H1 (cell line): ENCODE measurements around the gene LAMB1. TPM values are rescaled to one million over a fixed set of nuclear protein-coding genes. Genes with fewer than 3 reads are reported as not detected.

Experiments
- CTCF ChIA-PET: fragments of 300-600 bp; sonication (Branson Sonifier 250); formaldehyde crosslinking; loops from one replicate; lab custom pipeline; 2021; ENCODE audit not compliant: partially characterized antibody; lab: Charles Lee
- POLR2A ChIA-PET: fragments of 300-600 bp; sonication (Branson Sonifier 250); formaldehyde crosslinking; loops from one replicate; lab custom pipeline; 2021; ENCODE audit warnings: inconsistent platforms; ENCODE audit not compliant: partially characterized antibody; lab: Charles Lee
- DNase-seq, 2 experiments: peaks; one replicate each; pipeline versions ENCODE4 v3.0.0 to v3.0.0-alpha.2; 2010 to 2022; ENCODE audit warnings: low spot score in 2 of 2, low read depth in 1 of 2, mixed read lengths in 1 of 2
- FAIRE-seq: peaks from 2 replicates; lab custom pipeline; 2011; peaks lifted over from hg19 to GRCh38; lab: Jason Lieb, UNC
- H2AFZ ChIP-seq: 2 replicates; pipeline ENCODE4 v1.8.1; 2012; ENCODE audit warnings: low read length, inconsistent platforms
- H2AK5ac ChIP-seq: 2 replicates; pipeline ENCODE4 v1.6.1; 2013; ENCODE audit warnings: low read depth, low read length
- H2BK120ac ChIP-seq: replicated peaks from 2 replicates; pipeline ENCODE3; 2013; ENCODE audit warnings: low read depth, low read length, inconsistent platforms
- H2BK12ac ChIP-seq: 2 replicates; pipeline ENCODE4 v1.6.1; 2013; ENCODE audit warnings: low read depth, low read length
- H2BK15ac ChIP-seq: 2 replicates; pipeline ENCODE4 v1.6.1; 2013; ENCODE audit warnings: low read length
- H2BK20ac ChIP-seq: 2 replicates; pipeline ENCODE4 v1.6.1; 2013; ENCODE audit warnings: low read length
- H2BK5ac ChIP-seq: 2 replicates; pipeline ENCODE4 v1.6.1; 2013; ENCODE audit warnings: low read depth, low read length
- H3K14ac ChIP-seq: 2 replicates; pipeline ENCODE4 v1.6.1; 2013; ENCODE audit warnings: inconsistent platforms; ENCODE audit not compliant: insufficient read length
- H3K18ac ChIP-seq: 2 replicates; pipeline ENCODE4 v1.6.1; 2013; ENCODE audit warnings: low read length; ENCODE audit errors: extremely low read depth
- H3K23ac ChIP-seq: 2 replicates; pipeline ENCODE4 v1.6.1; 2013; ENCODE audit warnings: inconsistent platforms; ENCODE audit not compliant: insufficient read length
- H3K23me2 ChIP-seq: 2 replicates; pipeline ENCODE4 v1.6.1; 2013; ENCODE audit warnings: low read depth, low read length
- H3K27ac ChIP-seq: 2 replicates; pipeline ENCODE4 v1.6.1; 2011; ENCODE audit warnings: low read depth, low read length, inconsistent platforms
- H3K27me3 ChIP-seq, 4 experiments: replicated peaks in 1 of 4; 1 replicate in 1 of 4; 2 replicates in 3 of 4; pipeline versions ENCODE4 v1.6.1 to v1.8.1; 2011 to 2013; ENCODE audit warnings: low read length in 3 of 4, mild to moderate bottlenecking in 3 of 4, inconsistent platforms in 2 of 4, mixed read lengths in 2 of 4, moderate library complexity in 1 of 4; ENCODE audit not compliant: control insufficient read depth in 3 of 4, insufficient read depth in 3 of 4; ENCODE audit errors: extremely low read depth in 1 of 4
- H3K36me3 ChIP-seq, 4 experiments: 2 replicates each; pipeline versions ENCODE4 v1.6.1 to v1.8.1; 2011 to 2013; ENCODE audit warnings: mild to moderate bottlenecking in 4 of 4, low read length in 3 of 4, moderate library complexity in 2 of 4, control low read depth in 1 of 4, inconsistent platforms in 1 of 4; ENCODE audit not compliant: insufficient read depth in 4 of 4, control insufficient read depth in 2 of 4
- H3K4ac ChIP-seq: replicated peaks from 2 replicates; pipeline ENCODE3; 2013; ENCODE audit warnings: low read length, low read depth, mixed read lengths, inconsistent platforms; ENCODE audit not compliant: insufficient read length
- H3K4me1 ChIP-seq, 4 experiments: replicated peaks in 1 of 4; 1 replicate in 1 of 4; 2 replicates in 3 of 4; pipeline versions ENCODE4 v1.6.1 to v1.8.1; 2011 to 2013; ENCODE audit warnings: low read length in 3 of 4, inconsistent platforms in 2 of 4, mixed read lengths in 1 of 4; ENCODE audit not compliant: insufficient read depth in 4 of 4, control insufficient read depth in 3 of 4
- H3K4me2 ChIP-seq, 2 experiments: 2 replicates each; pipeline versions ENCODE4 v1.6.1 to v1.8.1; 2011 to 2013; ENCODE audit warnings: low read depth in 2 of 2, low read length in 2 of 2, control low read depth in 1 of 2, inconsistent platforms in 1 of 2, mild to moderate bottlenecking in 1 of 2; ENCODE audit not compliant: insufficient read depth in 1 of 2
- H3K4me3 ChIP-seq, 4 experiments: fragments of 200-600, 300-600 bp in 1 of 4; sonication (generic), shearing (Covaris generic), sonication (Bioruptor Twin) in 1 of 4; 2 replicates each; pipeline versions ENCODE4 v1.5.1 to v1.8.1; 2011 to 2016; ENCODE audit warnings: low read length in 4 of 4, low read depth in 3 of 4, control low read depth in 2 of 4, inconsistent platforms in 2 of 4, mild to moderate bottlenecking in 2 of 4, mixed read lengths in 1 of 4, moderate library complexity in 1 of 4; ENCODE audit not compliant: insufficient read depth in 2 of 4; ENCODE audit errors: extremely low read depth in 1 of 4
- H3K56ac ChIP-seq: replicated peaks from 2 replicates; pipeline ENCODE3; 2013; ENCODE audit warnings: low read depth, mild to moderate bottlenecking, mixed read lengths, low read length, inconsistent platforms; ENCODE audit not compliant: insufficient read length
- H3K79me1 ChIP-seq: 2 replicates; pipeline ENCODE4 v1.6.1; 2013; ENCODE audit warnings: low read depth, low read length, control low read depth
- H3K79me2 ChIP-seq, 2 experiments: 2 replicates each; pipeline versions ENCODE4 v1.6.1 to v1.8.1; 2012 to 2013; ENCODE audit warnings: low read length in 2 of 2, mild to moderate bottlenecking in 2 of 2, inconsistent platforms in 1 of 2; ENCODE audit not compliant: insufficient read depth in 2 of 2, control insufficient read depth in 1 of 2
- H3K9ac ChIP-seq, 4 experiments: replicated peaks in 1 of 4; 1 replicate in 1 of 4; 2 replicates in 3 of 4; pipeline versions ENCODE4 v1.6.1 to v1.8.1; 2011 to 2013; ENCODE audit warnings: low read depth in 3 of 4, low read length in 3 of 4, control low read depth in 2 of 4, mild to moderate bottlenecking in 2 of 4, moderate library complexity in 2 of 4, inconsistent platforms in 1 of 4; ENCODE audit errors: extremely low read depth in 1 of 4
- H3K9me3 ChIP-seq, 2 experiments: 2 replicates each; pipeline versions ENCODE4 v1.6.1 to v1.8.1; 2012 to 2013; ENCODE audit warnings: mild to moderate bottlenecking in 2 of 2, moderate library complexity in 2 of 2, control low read depth in 1 of 2, inconsistent platforms in 1 of 2, low read depth in 1 of 2, low read length in 1 of 2, mixed read lengths in 1 of 2; ENCODE audit not compliant: insufficient read depth in 2 of 2
- H4K20me1 ChIP-seq, 2 experiments: replicated peaks in 1 of 2; 2 replicates each; pipeline versions ENCODE3 to v1.8.1; 2011 to 2013; ENCODE audit warnings: inconsistent platforms in 2 of 2, low read length in 2 of 2, mild to moderate bottlenecking in 1 of 2; ENCODE audit not compliant: insufficient read depth in 2 of 2, control insufficient read depth in 1 of 2
- H4K5ac ChIP-seq: 2 replicates; pipeline ENCODE4 v1.6.1; 2013; ENCODE audit warnings: low read length, low read depth, mixed read lengths, inconsistent platforms; ENCODE audit not compliant: insufficient read length
- H4K8ac ChIP-seq: 2 replicates; pipeline ENCODE4 v1.8.0; 2013; ENCODE audit warnings: mild to moderate bottlenecking, moderate library complexity, low read length, inconsistent platforms; ENCODE audit not compliant: insufficient read depth; ENCODE audit errors: extremely low read depth
- H4K91ac ChIP-seq: replicated peaks from 2 replicates; pipeline ENCODE3; 2013; ENCODE audit warnings: low read length, mixed read lengths, inconsistent platforms; ENCODE audit not compliant: insufficient read length
- ASH2L ChIP-seq: fragments of 200-600, 300-600 bp; sonication (generic); IDR thresholded peaks from one replicate; pipeline ENCODE4 v1.7.1; 2017; ENCODE audit warnings: low read length
- BACH1 ChIP-seq: IDR thresholded peaks from 2 replicates; pipeline ENCODE4 v1.6.1; 2012; ENCODE audit warnings: low read length, improper control_type of control experiment
- BRCA1 ChIP-seq: IDR thresholded peaks from 2 replicates; pipeline ENCODE4 v1.6.1; 2012; ENCODE audit warnings: low read depth, low read length, improper control_type of control experiment
- CHD1 ChIP-seq: IDR thresholded peaks from 2 replicates; pipeline ENCODE4 v1.6.1; 2012; ENCODE audit warnings: low read depth, low read length, improper control_type of control experiment
- HDAC6 ChIP-seq: IDR thresholded peaks from one replicate; pipeline ENCODE4 v1.7.1; 2012; ENCODE audit warnings: low read depth, mild to moderate bottlenecking, inconsistent platforms, low read length, moderate library complexity
- RAD21 ChIP-seq, 2 experiments: IDR thresholded peaks in 1 of 2; conservative IDR thresholded peaks in 1 of 2; 2 replicates each; pipeline ENCODE4 v1.6.1; 2011; ENCODE audit warnings: low read depth in 2 of 2, low read length in 2 of 2, improper control_type of control experiment in 1 of 2, inconsistent platforms in 1 of 2, mild to moderate bottlenecking in 1 of 2, moderate library complexity in 1 of 2
- RBBP5 ChIP-seq: IDR thresholded peaks from 2 replicates; pipeline ENCODE4 v1.7.1; 2012; ENCODE audit warnings: low read depth, mild to moderate bottlenecking, inconsistent platforms, low read length, moderate library complexity, borderline replicate concordance
- SIN3A ChIP-seq, 2 experiments: IDR thresholded peaks in 1 of 2; conservative IDR thresholded peaks in 1 of 2; 2 replicates each; pipeline ENCODE4 v1.6.1; 2011 to 2012; ENCODE audit warnings: low read length in 2 of 2, improper control_type of control experiment in 1 of 2, low read depth in 1 of 2, mild to moderate bottlenecking in 1 of 2
- TAF1 ChIP-seq: IDR thresholded peaks from 2 replicates; pipeline ENCODE4 v1.6.1; 2011; ENCODE audit warnings: mild to moderate bottlenecking, low read depth, low read length
- TCF12 ChIP-seq: IDR thresholded peaks from 2 replicates; pipeline ENCODE4 v1.6.1; 2011; ENCODE audit warnings: low read depth, mild to moderate bottlenecking, low read length
- YY1 ChIP-seq: IDR thresholded peaks from 2 replicates; pipeline ENCODE4 v1.6.1; 2011; ENCODE audit warnings: low read depth, mild to moderate bottlenecking, low read length
- WGBS, 2 experiments: shearing (Covaris generic) in 1 of 2; methylation state at CpG; one replicate each; pipeline versions ENCODE4 v1.1.6 to v1.1.7; 2013 to 2015; ENCODE audit warnings: low lambda C conversion rate in 2 of 2, mixed read lengths in 2 of 2, inconsistent platforms in 1 of 2, low coverage in 1 of 2, missing lambda C conversion rate in 1 of 2; ENCODE audit not compliant: insufficient replicate concordance in 2 of 2, insufficient coverage in 1 of 2, insufficient read length in 1 of 2; ENCODE audit errors: extremely low coverage in 1 of 2, missing lambda C conversion rate in 1 of 2; 5-methylcytosine and 5-hydroxymethylcytosine counted together
- polyA plus RNA-seq, 7 experiments: library from polyadenylated mRNA; depleted of rRNA in 3 of 7; stranded (reverse) in 5 of 7; unstranded in 2 of 7; fragments of >200 nt in 5 of 7; fragments of 200-250 nt in 2 of 7; gene quantifications; 1 replicate in 5 of 7; 2 replicates in 1 of 7; 4 replicates in 1 of 7; pipeline versions ENCODE4 v1.2.1 to v1.2.3, GENCODE V29; 2011 to 2013; ENCODE audit warnings: missing spikeins in 2 of 7, mixed read lengths in 2 of 7
- total RNA-seq: library from RNA; stranded (reverse); fragmentation: NEBNext Ultra II Directional; extraction: Animal tissue kit (Norgen Biotek cat#: 25700); gene quantifications from 2 replicates; pipeline ENCODE4 v1.2.1, GENCODE V29; 2021
- TF ChIP-seq, protein P1 (sequence below): IDR thresholded peaks from 2 replicates; pipeline ENCODE4 v1.6.1; 2011; ENCODE audit warnings: low read length, improper control_type of control experiment

Gene LAMB1
- total and polyA plus RNA-seq, 2 of the 8 experiments (the other 6 are each of a cell fraction or from before 2014, with no cell fraction given) = 31.9 to 38.5 TPM

DNA sequence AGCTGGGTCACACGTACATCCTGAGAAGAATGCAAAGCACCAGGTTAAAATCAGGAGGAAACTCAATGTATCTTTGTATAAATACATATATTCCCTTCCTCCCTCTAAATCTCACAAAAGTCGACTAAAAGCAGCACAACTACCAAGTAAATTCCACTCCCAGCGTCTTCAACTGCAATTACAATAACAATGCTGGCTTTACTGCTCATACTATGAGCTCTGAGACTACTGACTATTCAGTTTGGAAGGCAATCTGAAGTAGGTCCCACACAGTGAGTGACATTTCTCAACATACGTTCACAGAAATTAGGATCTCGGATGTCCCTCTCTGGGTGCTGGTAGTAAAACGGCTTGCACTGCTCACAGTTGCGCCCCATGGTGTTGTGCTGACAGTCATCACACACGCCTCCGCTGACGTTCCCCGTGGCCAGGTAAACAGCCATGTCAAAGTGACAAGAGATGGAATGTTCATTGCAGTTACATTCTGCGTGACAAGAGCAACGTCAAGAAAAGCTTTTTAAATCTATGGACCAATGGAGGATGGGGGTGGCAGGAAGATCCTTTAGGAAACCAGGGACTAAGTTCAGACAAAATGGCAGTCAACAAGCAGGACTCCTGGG, 27.5 kb downstream of the LAMB1 start:
- Histone ChIP-seq H4K20me1 (no peaks in the 10 kb centered on the region), H2BK5ac (no peak overlapping the region), H4K5ac (no peak overlapping the region), H3K9me3 (no peaks in the 10 kb centered on the region), H3K79me1 (no peaks in the 10 kb centered on the region), H4K8ac (no peak overlapping the region), H3K56ac (no peak overlapping the region), H3K14ac (no peak overlapping the region), H3K23me2 (no peaks in the 10 kb centered on the region), H3K23ac (no peak overlapping the region), H3K4me3 (0 out of 8 replicates have a peak overlapping the region, but pooled peaks of 1 of the 4 experiments have one; percentile 12), H2BK15ac (no peak overlapping the region), H2BK20ac (no peak overlapping the region), H3K4ac (no peak overlapping the region), H3K36me3 (peaks cover 3 to 45% (median 11%) of the 10 kb centered on the region in 4 experiments; a peak in 6 of 8 replicates), H3K9ac (no peak overlapping the region), H2BK120ac (no peak overlapping the region), H3K27me3 (no peaks in the 10 kb centered on the region), H3K4me2 (peak overlapping the region; percentile 39 to 43; a peak in 2 of 4 replicates), H3K27ac (no peak overlapping the region), H3K18ac (no peak overlapping the region), H4K91ac (no peak overlapping the region), H2BK12ac (no peak overlapping the region), H2AFZ (no peak overlapping the region), H3K4me1 (peaks cover 0 to 6% (median 4%) of the 10 kb centered on the region in 4 experiments; a peak in 5 of 7 replicates), H3K79me2 (no peaks in the 10 kb centered on the region), H2AK5ac (no peak overlapping the region; the same call in 1 of the 2 replicates)
- CTCF ChIA-PET = interaction anchor here (0.6 to 1.4 kb wide), 4 partner anchors 25 to 271 kb away, joined by 3 to 4 read pairs (median 4); no protein-coding TSS in a partner anchor
- FAIRE-seq = no peak
- no peak for DNase-seq
- POLR2A ChIA-PET = interaction anchor here (1.4 kb wide), 1 partner anchor 23 kb away, joined by 3 read pairs; no protein-coding TSS in a partner anchor
- WGBS, 2 experiments = 87% methylated on average over 13 of the region's 13 CpGs; no CpG with 5 or more reads in 1 of the 2 experiments
- TF ChIP-seq SIN3A (conservative IDR thresholded peaks at IDR 0.05 in 1 of 2, IDR thresholded peaks at IDR 0.05 in 1 of 2; ENCODE audit: low read depth in 1 of 2, low read length in 2 of 2) (no peak), BACH1 (no peak), CHD1 (no peak), TCF12 (no peak), ASH2L (no peak), HDAC6 (no peak), RAD21 (IDR thresholded peaks at IDR 0.05 in 1 of 2, conservative IDR thresholded peaks at IDR 0.05 in 1 of 2; ENCODE audit: low read depth in 2 of 2, low read length in 2 of 2) (no peak), YY1 (no peak), RBBP5 (no peak), TAF1 (no peak), BRCA1 (no peak)
- TF ChIP-seq, protein P1, sequence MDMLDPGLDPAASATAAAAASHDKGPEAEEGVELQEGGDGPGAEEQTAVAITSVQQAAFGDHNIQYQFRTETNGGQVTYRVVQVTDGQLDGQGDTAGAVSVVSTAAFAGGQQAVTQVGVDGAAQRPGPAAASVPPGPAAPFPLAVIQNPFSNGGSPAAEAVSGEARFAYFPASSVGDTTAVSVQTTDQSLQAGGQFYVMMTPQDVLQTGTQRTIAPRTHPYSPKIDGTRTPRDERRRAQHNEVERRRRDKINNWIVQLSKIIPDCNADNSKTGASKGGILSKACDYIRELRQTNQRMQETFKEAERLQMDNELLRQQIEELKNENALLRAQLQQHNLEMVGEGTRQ = no peak
